Neural progenitor cell (in vitro differentiated cells): ENCODE measurements around the gene ZDHHC11. TPM values are rescaled to one million over a fixed set of nuclear protein-coding genes. Genes with fewer than 3 reads are reported as not detected.

ENCODE experiments used
- DNase-seq: peaks from one replicate; pipeline ENCODE4 v3.0.0-alpha.2; 2016; ENCODE audit warnings: low spot score
- H2AFZ ChIP-seq: fragments of 200-600 bp; sonication (generic); replicated peaks from 2 replicates; pipeline ENCODE4 v1.6.1; 2016; ENCODE audit warnings: antibody characterized with exemption
- H3F3A ChIP-seq: fragments of 200-600 bp; sonication (generic); 2 replicates; pipeline ENCODE4 v1.6.1; 2016; ENCODE audit warnings: antibody characterized with exemption, low read depth
- H3K27ac ChIP-seq: fragments of 200-600 bp; sonication (generic); 2 replicates; pipeline ENCODE4 v1.5.1; 2016; ENCODE audit warnings: mild to moderate bottlenecking
- H3K27me3 ChIP-seq: fragments of 200-600 bp; sonication (generic); 2 replicates; pipeline ENCODE4 v1.6.1; 2016; ENCODE audit warnings: mild to moderate bottlenecking, moderate library complexity
- H3K36me3 ChIP-seq: fragments of 200-600 bp; sonication (generic); 2 replicates; pipeline ENCODE4 v1.5.1; 2016
- H3K4me1 ChIP-seq: fragments of 200-600 bp; sonication (generic); 2 replicates; pipeline ENCODE4 v1.6.1; 2016; ENCODE audit warnings: mixed run types
- H3K4me2 ChIP-seq: fragments of 200-600 bp; sonication (generic); 2 replicates; pipeline ENCODE4 v1.6.1; 2016
- H3K4me3 ChIP-seq: fragments of 200-600 bp; sonication (generic); 2 replicates; pipeline ENCODE4 v1.5.1; 2016
- H3K79me2 ChIP-seq: fragments of 200-600 bp; sonication (generic); 2 replicates; pipeline ENCODE4 v1.6.1; 2016; ENCODE audit warnings: low read depth
- H3K9ac ChIP-seq: fragments of 200-600 bp; sonication (generic); 2 replicates; pipeline ENCODE4 v1.6.1; 2016
- H3K9me3 ChIP-seq: fragments of 200-600 bp; sonication (generic); 2 replicates; pipeline ENCODE4 v1.5.1; 2016; ENCODE audit warnings: low read depth
- H4K20me1 ChIP-seq: fragments of 200-600 bp; sonication (generic); 2 replicates; pipeline ENCODE4 v1.6.1; 2016; ENCODE audit warnings: low read depth
- H3K27ac Mint-ChIP-seq: 3 replicates; pipeline ENCODE4 v1.8.0; 2021; ENCODE audit warnings: mixed read lengths
- H3K27me3 Mint-ChIP-seq: 2 replicates; pipeline ENCODE4 v1.8.0; 2022; ENCODE audit warnings: low read depth, mild to moderate bottlenecking, inconsistent platforms, moderate library complexity, mixed read lengths; ENCODE audit not compliant: insufficient read depth
- H3K36me3 Mint-ChIP-seq: 3 replicates; pipeline ENCODE4 v1.8.0; 2021; ENCODE audit warnings: mixed read lengths
- H3K4me1 Mint-ChIP-seq: 3 replicates; pipeline ENCODE4 v1.8.0; 2021; ENCODE audit warnings: mixed read lengths
- H3K4me3 Mint-ChIP-seq: 3 replicates; pipeline ENCODE4 v1.8.0; 2021; ENCODE audit warnings: mild to moderate bottlenecking, moderate library complexity, mixed read lengths
- H3K9me3 Mint-ChIP-seq: 3 replicates; pipeline ENCODE4 v1.8.0; 2020; ENCODE audit warnings: mixed read lengths
- EZH2 ChIP-seq: fragments of 200-600 bp; sonication (generic); IDR thresholded peaks from 2 replicates; pipeline ENCODE4 v1.6.1; 2017; ENCODE audit warnings: antibody characterized with exemption, mild to moderate bottlenecking, moderate library complexity
- EZH2phosphoT487 ChIP-seq: fragments of 200-600 bp; sonication (generic); IDR thresholded peaks from 2 replicates; pipeline ENCODE4 v1.6.1; 2017; ENCODE audit warnings: antibody characterized with exemption
- total RNA-seq: library from RNA; depleted of rRNA; stranded (reverse); fragments of >200 nt; gene quantifications from 2 replicates; pipeline ENCODE4 v1.2.3, GENCODE V29; 2015; ENCODE audit warnings: low replicate concordance
- TF ChIP-seq, protein P1 (sequence below): fragments of 200-600 bp; sonication (generic); IDR thresholded peaks from 2 replicates; pipeline ENCODE4 v1.5.1; 2017; ENCODE audit warnings: antibody characterized with exemption, mild to moderate bottlenecking

ZDHHC11 gene
- total RNA-seq, 1 donor from 2014 or later: 0.92 TPM

DNA sequence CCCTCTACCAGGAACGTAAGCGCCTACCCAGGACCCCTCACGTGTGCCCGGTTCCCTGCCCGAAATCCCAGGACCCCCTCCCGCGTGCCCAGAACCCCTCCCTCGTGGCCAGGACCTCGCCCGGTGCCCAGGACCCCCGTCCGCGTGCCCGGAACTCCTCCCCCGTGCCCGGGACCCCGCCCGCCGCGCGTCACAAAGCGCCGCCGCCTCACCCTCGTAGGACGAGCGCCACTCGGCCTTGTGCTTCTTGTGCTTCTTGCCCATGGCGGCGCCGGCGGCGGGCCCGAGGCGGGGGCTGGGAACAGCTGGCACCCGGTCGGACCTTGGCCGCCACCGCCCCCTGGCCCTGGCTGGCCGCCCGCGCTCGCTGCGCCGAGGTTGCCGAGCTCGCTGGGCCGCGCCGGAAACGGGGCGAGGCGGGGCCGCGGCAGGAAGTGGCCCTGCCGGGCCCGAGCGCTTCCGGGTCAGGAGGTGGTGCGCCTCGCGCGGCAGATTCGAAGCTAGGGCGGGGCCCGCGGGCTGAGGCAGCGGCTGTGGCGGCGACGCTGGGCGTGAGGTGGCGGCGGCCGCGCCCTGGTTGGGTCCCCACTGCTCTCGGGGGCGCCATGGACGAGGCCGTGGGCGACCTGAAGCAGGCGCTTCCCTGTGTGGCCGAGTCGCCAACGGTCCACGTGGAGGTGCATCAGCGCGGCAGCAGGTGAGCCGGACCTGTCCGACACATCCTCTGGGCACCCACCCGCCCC lies 41.8 kb upstream of the ZDHHC11 start, which contains the start of the genes BRD9 and TRIP13:
Gene BRD9, minus strand, starts transcription at position 408 of the 743 bp plus-strand sequence. Its CDS starts 144 bp downstream, at position 264.
Gene TRIP13, plus strand, starts transcription at position 491 of the 743 bp plus-strand sequence. Its CDS starts 115 bp downstream, at position 606.
- H4K20me1 ChIP-seq: peaks cover 7% of the 10 kb centered on the region
- peak within 1 kb of the TSS; percentile 97 for H2AFZ ChIP-seq
- Mint-ChIP-seq H3K27ac (peak within 1 kb of the TSS; percentile 93), H3K27me3 (no peaks in the 10 kb centered on the region), H3K36me3 (peaks cover 17% of the 10 kb centered on the region), H3K9me3 (no peaks in the 10 kb centered on the region), H3K4me3 (peak within 1 kb of the TSS; percentile 95), H3K4me1 (peaks cover 17% of the 10 kb centered on the region)
- H3K4me2 ChIP-seq: peak within 1 kb of the TSS; percentile 100
- H3K4me1 ChIP-seq: peaks cover 12% of the 10 kb centered on the region
- no peaks in the 10 kb centered on the region for H3K9me3 ChIP-seq
- H3K27me3 ChIP-seq: no peaks in the 10 kb centered on the region
- no peaks in the 10 kb centered on the region for H3F3A ChIP-seq
- H3K27ac ChIP-seq: peak within 1 kb of the TSS; percentile 87
- peak; percentile 94 for DNase-seq
- H3K4me3 ChIP-seq: peak within 1 kb of the TSS; percentile 96
- H3K36me3 ChIP-seq: peaks cover 4% of the 10 kb centered on the region
- TF ChIP-seq EZH2phosphoT487 (no peak), EZH2 (peak; percentile 37)
- TF ChIP-seq, protein P1, sequence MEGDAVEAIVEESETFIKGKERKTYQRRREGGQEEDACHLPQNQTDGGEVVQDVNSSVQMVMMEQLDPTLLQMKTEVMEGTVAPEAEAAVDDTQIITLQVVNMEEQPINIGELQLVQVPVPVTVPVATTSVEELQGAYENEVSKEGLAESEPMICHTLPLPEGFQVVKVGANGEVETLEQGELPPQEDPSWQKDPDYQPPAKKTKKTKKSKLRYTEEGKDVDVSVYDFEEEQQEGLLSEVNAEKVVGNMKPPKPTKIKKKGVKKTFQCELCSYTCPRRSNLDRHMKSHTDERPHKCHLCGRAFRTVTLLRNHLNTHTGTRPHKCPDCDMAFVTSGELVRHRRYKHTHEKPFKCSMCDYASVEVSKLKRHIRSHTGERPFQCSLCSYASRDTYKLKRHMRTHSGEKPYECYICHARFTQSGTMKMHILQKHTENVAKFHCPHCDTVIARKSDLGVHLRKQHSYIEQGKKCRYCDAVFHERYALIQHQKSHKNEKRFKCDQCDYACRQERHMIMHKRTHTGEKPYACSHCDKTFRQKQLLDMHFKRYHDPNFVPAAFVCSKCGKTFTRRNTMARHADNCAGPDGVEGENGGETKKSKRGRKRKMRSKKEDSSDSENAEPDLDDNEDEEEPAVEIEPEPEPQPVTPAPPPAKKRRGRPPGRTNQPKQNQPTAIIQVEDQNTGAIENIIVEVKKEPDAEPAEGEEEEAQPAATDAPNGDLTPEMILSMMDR: no peak
- H3K79me2 ChIP-seq: peaks cover 68% of the 10 kb centered on the region
- peak within 1 kb of the TSS; percentile 78 for H3K9ac ChIP-seq

DNA sequence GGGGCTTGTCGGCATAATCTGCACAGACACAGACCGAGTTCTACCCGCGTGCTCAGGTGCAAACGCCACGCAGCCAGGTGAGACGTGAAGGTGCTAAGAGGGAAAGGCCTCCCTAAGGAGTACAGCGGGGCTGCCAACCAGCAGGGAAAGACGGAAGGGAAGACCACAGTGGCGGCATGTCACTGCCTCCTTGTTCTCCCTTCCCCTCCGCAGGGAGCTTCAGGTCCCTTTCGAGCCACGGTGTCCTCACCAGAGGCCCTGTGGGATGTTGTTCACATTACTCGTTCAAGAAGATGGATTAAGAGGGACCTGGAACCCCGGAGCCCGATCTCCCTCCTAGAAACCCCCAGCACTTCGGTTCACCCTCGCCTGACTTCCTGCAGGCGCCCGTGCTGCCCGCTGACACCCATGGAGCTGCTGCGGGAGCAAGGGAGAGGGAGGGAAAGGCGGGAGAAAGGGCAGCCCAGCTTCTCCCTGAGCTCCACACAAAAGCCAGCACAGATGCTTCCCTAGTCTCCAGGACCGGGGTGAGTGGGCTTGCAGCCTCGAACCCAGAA lies 41.1 kb upstream of the ZDHHC11 start:
- peaks cover 23% of the 10 kb centered on the region for H3K36me3 Mint-ChIP-seq
- H3F3A ChIP-seq: no peaks in the 10 kb centered on the region
- peak overlapping the region; percentile 96 for H3K4me3 ChIP-seq
- H3K27ac Mint-ChIP-seq: peak overlapping the region; percentile 93
- H3K9ac ChIP-seq: peak overlapping the region; percentile 78
- peak overlapping the region; percentile 95 for H3K4me3 Mint-ChIP-seq
- peaks cover 68% of the 10 kb centered on the region for H3K79me2 ChIP-seq
- peak overlapping the region; percentile 97 for H2AFZ ChIP-seq
- H3K4me1 Mint-ChIP-seq: peaks cover 17% of the 10 kb centered on the region
- no peaks in the 10 kb centered on the region for H3K27me3 ChIP-seq
- H3K27ac ChIP-seq: no peak overlapping the region
- TF ChIP-seq EZH2 (no peak), EZH2phosphoT487 (no peak)
- TF ChIP-seq, protein P1: no peak
- peaks cover 7% of the 10 kb centered on the region for H4K20me1 ChIP-seq
- peaks cover 12% of the 10 kb centered on the region for H3K4me1 ChIP-seq
- H3K9me3 ChIP-seq: no peaks in the 10 kb centered on the region
- H3K4me2 ChIP-seq: peak overlapping the region; percentile 100
- peaks cover 4% of the 10 kb centered on the region for H3K36me3 ChIP-seq
- no peak for DNase-seq
- H3K9me3 Mint-ChIP-seq: no peaks in the 10 kb centered on the region
- H3K27me3 Mint-ChIP-seq: no peaks in the 10 kb centered on the region

DNA sequence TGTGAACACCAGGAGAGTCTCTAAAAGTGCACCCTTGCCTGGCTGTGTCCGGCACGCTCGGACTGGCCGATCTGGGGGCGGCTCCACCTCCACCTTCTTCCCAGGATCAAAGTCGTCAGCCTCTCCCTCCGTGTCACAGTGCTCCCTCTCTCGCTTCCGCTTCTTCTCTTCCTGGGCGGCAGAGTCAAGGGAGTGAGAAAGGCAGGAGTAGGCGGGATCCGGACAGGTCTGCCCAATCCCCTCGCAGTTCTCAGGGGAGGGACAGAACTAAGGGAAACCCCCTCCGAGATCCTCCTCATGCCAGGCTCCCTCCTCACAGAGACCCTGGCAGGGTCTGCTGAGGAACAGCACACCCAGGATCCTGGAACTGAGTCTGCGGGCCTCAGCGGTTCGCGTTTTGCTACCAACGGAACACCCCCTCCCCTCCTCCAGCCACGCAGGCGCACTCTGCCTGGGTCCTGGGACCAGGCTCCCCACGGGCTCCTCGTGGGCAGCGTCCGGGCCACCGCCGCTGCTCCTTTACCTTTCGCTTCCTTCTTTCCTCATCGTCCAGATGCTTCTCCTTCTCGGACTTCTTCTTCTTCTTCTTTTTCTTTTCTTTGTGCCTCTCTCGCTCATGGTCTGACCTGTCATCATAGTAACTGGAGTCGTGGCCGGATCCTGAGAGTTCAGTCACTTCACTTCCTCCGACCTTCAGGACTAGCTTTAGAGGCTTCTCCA lies 40.5 kb upstream of the ZDHHC11 start:
- Histone ChIP-seq H3K4me1 (peaks cover 12% of the 10 kb centered on the region), H3K79me2 (peaks cover 64% of the 10 kb centered on the region), H3K27ac (no peak overlapping the region), H3F3A (no peaks in the 10 kb centered on the region), H3K9me3 (no peaks in the 10 kb centered on the region), H3K4me3 (peak overlapping the region; percentile 96), H4K20me1 (peaks cover 7% of the 10 kb centered on the region), H2AFZ (no peak overlapping the region), H3K9ac (peak overlapping the region; percentile 78), H3K36me3 (peaks cover 4% of the 10 kb centered on the region), H3K4me2 (peak overlapping the region; percentile 100), H3K27me3 (no peaks in the 10 kb centered on the region)
- Mint-ChIP-seq H3K9me3 (no peaks in the 10 kb centered on the region), H3K36me3 (peaks cover 24% of the 10 kb centered on the region), H3K4me3 (peak overlapping the region; percentile 95), H3K27ac (peak overlapping the region; percentile 93), H3K4me1 (peaks cover 17% of the 10 kb centered on the region), H3K27me3 (no peaks in the 10 kb centered on the region)
- DNase-seq: peak; percentile 11
- TF ChIP-seq EZH2phosphoT487 (no peak), EZH2 (no peak)
- TF ChIP-seq, protein P1: no peak
